ENCODE results near the gene TACR1. TPM values are rescaled to one million over a fixed set of nuclear protein-coding genes. Genes with fewer than 3 reads are reported as not detected.

The TACR1 gene
- total and polyA plus RNA-seq, 8 donors = 0.14 to 3.5 (median 0.49) TPM; not detected in 4

GRCh38 chr2:75166491-75166890, 32.8 kb downstream of the TACR1 start:
- 81 to 96% (median 92%) methylated on average over 3 of the region's 3 CpGs for WGBS, 5 donors
- intact Hi-C loops (cut with DNase I; ENCODE audit: low total_unique reads) = no loop called here
- no peaks in the 10 kb centered on the region for H3K27me3 ChIP-seq
- H3K4me3 ChIP-seq = no peak overlapping the region
- no peak for TF ChIP-seq POLR2A (IDR thresholded peaks at IDR 0.05)
- TF ChIP-seq CTCF (IDR thresholded peaks at IDR 0.05) = no peak
- no peak for TF ChIP-seq EP300 (IDR thresholded peaks at IDR 0.05)
- TF ChIP-seq POLR2AphosphoS5 (IDR thresholded peaks at IDR 0.05) = no peak
- H3K9me3 ChIP-seq = no peaks in the 10 kb centered on the region
- no peak overlapping the region for H3K27ac ChIP-seq
- H3K4me1 ChIP-seq = no peaks in the 10 kb centered on the region
- no peaks in the 10 kb centered on the region for H3K36me3 ChIP-seq
- no peak for DNase-seq

GRCh38 chr2:75162897-75163296, 36.4 kb downstream of the TACR1 start:
- Histone ChIP-seq H3K9me3 (no peaks in the 10 kb centered on the region), H3K27me3 (no peaks in the 10 kb centered on the region), H3K4me1 (no peaks in the 10 kb centered on the region), H3K36me3 (no peaks in the 10 kb centered on the region), H3K4me3 (no peak overlapping the region), H3K27ac (no peak overlapping the region)
- intact Hi-C loops (cut with DNase I; ENCODE audit: low total_unique reads) = no loop called here
- no peak for DNase-seq
- 60 to 77% (median 70%) methylated on average over 2 of the region's 2 CpGs for WGBS, 5 donors
- TF ChIP-seq POLR2A (IDR thresholded peaks at IDR 0.05) = no peak
- no peak for TF ChIP-seq POLR2AphosphoS5 (IDR thresholded peaks at IDR 0.05)
- no peak for TF ChIP-seq CTCF (IDR thresholded peaks at IDR 0.05)
- no peak for TF ChIP-seq EP300 (IDR thresholded peaks at IDR 0.05)

GRCh38 chr2:75162259-75162658, 37.1 kb downstream of the TACR1 start:
- Histone ChIP-seq H3K27me3 (no peaks in the 10 kb centered on the region), H3K9me3 (no peaks in the 10 kb centered on the region), H3K27ac (no peak overlapping the region), H3K4me3 (no peak overlapping the region), H3K36me3 (no peaks in the 10 kb centered on the region), H3K4me1 (no peaks in the 10 kb centered on the region)
- no peak for TF ChIP-seq POLR2A (IDR thresholded peaks at IDR 0.05)
- no peak for DNase-seq
- intact Hi-C loops (cut with DNase I; ENCODE audit: low total_unique reads) = no loop called here

GRCh38 chr2:75157435-75157834, 41.9 kb downstream of the TACR1 start:
- H3K27me3 ChIP-seq = no peaks in the 10 kb centered on the region
- no peaks in the 10 kb centered on the region for H3K36me3 ChIP-seq
- no peak overlapping the region for H3K27ac ChIP-seq
- no peak overlapping the region for H3K4me3 ChIP-seq
- DNase-seq = no peak
- TF ChIP-seq POLR2AphosphoS5 (IDR thresholded peaks at IDR 0.05) (no peak), EP300 (IDR thresholded peaks at IDR 0.05) (no peak), POLR2A (IDR thresholded peaks at IDR 0.05) (no peak), CTCF (IDR thresholded peaks at IDR 0.05) (no peak)
- H3K4me1 ChIP-seq = peaks cover 0 to 12% (median 8%) of the 10 kb centered on the region in 4 donors
- no peaks in the 10 kb centered on the region for H3K9me3 ChIP-seq
- intact Hi-C loops (cut with DNase I; ENCODE audit: low total_unique reads) = no loop called here

- Histone ChIP-seq H3K27me3 (no peaks in the 10 kb centered on the region), H3K4me3 (no peak overlapping the region), H3K4me1 (peaks cover 0 to 12% (median 8%) of the 10 kb centered on the region in 4 donors), H3K9me3 (peaks cover 0 to 12% (median 0%) of the 10 kb centered on the region in 4 donors), H3K27ac (no peak overlapping the region), H3K36me3 (no peaks in the 10 kb centered on the region)
- no peak for DNase-seq
- intact Hi-C loops (cut with DNase I; ENCODE audit: low total_unique reads) = no loop called here
- TF ChIP-seq POLR2A (IDR thresholded peaks at IDR 0.05) = no peak
- no peak for TF ChIP-seq CTCF (IDR thresholded peaks at IDR 0.05)
- TF ChIP-seq EP300 (IDR thresholded peaks at IDR 0.05) = no peak
- no peak for TF ChIP-seq POLR2AphosphoS5 (IDR thresholded peaks at IDR 0.05)
- WGBS, 5 donors = 62 to 70% (median 64%) methylated on average over 3 of the region's 3 CpGs
Observed at GRCh38 chr2:75155115-75155514, 44.2 kb downstream of the TACR1 start.
